Lower leg skin (tissue), 3 donors: ENCODE data around the gene APLF.

Experiments
- CTCF ChIP-seq, 3 donors: fragments of 450-650 bp; IDR thresholded peaks; one replicate each; pipeline ENCODE4 v1.5.1; 2016; ENCODE audit warnings: antibody characterized with exemption in 3 of 3, mild to moderate bottlenecking in 3 of 3, moderate library complexity in 2 of 3
- POLR2A ChIP-seq, 2 donors: fragments of 450-650 bp; IDR thresholded peaks; one replicate each; pipeline ENCODE4 v1.6.1; 2016 to 2017; ENCODE audit warnings: antibody characterized with exemption in 2 of 2, mild to moderate bottlenecking in 1 of 2, moderate library complexity in 1 of 2

- TF ChIP-seq POLR2A (IDR thresholded peaks at IDR 0.05) = no peak
- TF ChIP-seq CTCF (IDR thresholded peaks at IDR 0.05) = no peak
Observed at GRCh38 chr2:68466361-68466777, 1.0 kb upstream of the APLF start.
